GM19239 (cell line): Measurements from ENCODE around the gene SQSTM1.
"Not testable (repeated sequence)": the region's sequence is repeated elsewhere in the genome, so short reads cannot be mapped to it uniquely, and the experiment has no call there.

Source experiments
- DNase-seq: peaks from one replicate; pipeline ENCODE4 v3.0.0; 2011; ENCODE audit warnings: low spot score; ENCODE audit not compliant: insufficient read length
- FAIRE-seq: peaks from 2 replicates; lab custom pipeline; 2011; peaks lifted over from hg19 to GRCh38; lab: Jason Lieb, UNC

Gene SQSTM1

DNA sequence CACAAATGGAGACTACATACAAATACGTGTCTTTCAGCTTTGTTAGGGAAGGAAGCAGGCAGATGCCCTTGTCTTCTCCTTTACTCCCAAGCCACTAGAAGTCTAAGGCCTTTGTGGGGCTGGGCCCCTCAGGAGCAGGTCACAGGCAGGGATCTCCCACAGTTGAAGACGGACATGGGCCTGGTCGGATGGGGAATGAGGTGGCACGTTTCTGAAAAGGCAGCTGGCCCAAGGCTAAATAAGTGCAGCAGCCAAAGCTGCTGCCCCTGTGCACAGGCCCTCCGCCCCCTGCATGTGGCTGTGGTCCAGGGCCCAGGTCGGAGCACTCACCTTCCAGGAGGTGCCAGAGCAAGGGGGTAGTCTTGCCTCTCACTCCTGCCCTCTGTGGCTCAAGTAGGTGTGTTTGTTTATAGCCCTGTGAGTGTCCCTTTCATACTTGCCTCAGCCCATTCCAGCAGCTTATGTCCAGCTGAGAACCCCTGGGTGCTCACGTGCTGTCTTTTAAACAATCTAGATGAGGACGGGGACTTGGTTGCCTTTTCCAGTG is 1.8 kb downstream of the SQSTM1 start:
- FAIRE-seq (no peak), DNase-seq (no peak)

DNA sequence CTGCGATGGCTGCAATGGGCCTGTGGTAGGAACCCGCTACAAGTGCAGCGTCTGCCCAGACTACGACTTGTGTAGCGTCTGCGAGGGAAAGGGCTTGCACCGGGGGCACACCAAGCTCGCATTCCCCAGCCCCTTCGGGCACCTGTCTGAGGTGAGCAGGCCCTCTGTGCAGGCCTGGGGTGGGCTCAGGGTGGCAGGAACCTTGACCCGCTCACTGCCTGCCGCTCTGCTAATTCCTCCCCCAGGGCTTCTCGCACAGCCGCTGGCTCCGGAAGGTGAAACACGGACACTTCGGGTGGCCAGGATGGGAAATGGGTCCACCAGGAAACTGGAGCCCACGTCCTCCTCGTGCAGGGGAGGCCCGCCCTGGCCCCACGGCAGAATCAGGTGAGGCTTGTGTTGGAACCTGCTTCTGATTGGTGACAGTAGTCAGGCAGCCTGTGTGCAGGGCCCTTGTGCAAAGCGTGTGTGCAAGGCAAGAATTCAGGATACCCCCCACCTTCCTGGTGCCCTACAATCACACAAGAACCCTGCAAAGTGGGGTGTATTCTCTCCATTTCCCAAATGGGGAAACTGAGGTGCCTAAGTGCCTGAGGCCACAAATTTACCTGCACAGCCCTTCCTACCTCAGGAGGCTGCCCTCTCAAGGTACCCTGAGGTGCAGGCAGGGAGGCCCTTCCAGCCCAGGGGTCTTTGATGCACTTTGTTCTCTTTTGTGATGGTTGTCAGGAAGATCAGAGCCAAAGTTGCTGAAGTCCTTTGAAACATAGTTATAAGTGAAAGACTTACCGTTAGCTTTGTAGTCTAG is 3.4 kb downstream of the SQSTM1 start:
- FAIRE-seq (no peak), DNase-seq (no peak)

DNA sequence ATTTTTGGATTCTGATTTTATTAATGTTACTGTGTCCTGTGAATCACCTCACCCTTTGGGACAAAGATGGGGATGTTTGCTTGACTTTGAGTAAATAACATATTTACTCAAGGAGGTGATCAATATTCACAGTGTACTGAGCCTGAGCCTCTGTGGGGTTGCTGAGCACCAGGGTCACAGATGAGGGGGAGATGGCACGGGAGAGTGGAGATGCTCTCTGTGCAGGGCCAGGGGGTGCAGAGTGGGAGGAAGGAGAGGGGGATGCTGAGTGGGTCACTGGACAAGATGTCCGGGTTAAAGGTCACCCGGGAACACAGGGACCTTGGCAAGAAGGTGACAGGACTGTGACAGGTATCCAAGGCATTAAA is 4.0 kb downstream of the SQSTM1 start:
- DNase-seq (no peak), FAIRE-seq (no peak)

GRCh38 chr5:179825655-179826182 is 5.0 kb downstream of the SQSTM1 start:
- FAIRE-seq, result no peak
- no peak for DNase-seq

GRCh38 chr5:179827680-179828079 is 7.0 kb downstream of the SQSTM1 start:
- DNase-seq, result no peak

DNA sequence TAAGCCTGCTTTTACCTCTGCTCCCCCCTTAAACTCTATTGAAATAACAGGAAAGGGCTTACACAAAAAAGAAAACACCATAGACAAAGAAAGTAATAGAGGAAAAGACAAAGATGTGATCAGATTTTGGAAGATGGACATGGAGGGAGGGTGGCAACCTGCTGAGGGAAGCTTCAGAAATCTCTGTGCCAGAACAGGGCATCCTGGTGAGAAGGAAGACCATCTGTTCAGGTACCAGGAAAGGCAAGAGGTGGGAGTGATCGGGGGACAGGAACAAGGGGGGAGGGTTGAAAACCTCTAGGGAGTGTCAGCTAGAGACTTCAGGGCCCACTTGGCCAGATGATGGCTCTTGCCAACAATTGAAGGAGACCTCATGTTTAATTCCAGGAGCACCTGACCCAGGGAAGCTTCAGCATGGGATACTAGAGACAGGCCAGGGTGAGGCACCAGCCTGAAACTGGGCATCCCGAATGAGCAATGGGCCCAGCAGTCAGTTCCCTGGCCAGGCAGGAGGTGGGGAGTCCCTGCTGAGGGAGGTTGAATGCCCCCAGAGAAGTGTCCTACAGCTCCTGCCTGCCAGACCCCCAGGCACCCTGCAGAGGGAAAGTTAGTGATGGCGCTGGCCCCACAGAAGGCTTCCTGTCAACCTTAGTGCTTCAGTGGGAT is 8.2 kb downstream of the SQSTM1 start:
- FAIRE-seq, result no peak
- no peak for DNase-seq

More at GRCh38 chr5:179827680-179828079, 7.0 kb downstream of the SQSTM1 start:
- FAIRE-seq, result no peak

DNA sequence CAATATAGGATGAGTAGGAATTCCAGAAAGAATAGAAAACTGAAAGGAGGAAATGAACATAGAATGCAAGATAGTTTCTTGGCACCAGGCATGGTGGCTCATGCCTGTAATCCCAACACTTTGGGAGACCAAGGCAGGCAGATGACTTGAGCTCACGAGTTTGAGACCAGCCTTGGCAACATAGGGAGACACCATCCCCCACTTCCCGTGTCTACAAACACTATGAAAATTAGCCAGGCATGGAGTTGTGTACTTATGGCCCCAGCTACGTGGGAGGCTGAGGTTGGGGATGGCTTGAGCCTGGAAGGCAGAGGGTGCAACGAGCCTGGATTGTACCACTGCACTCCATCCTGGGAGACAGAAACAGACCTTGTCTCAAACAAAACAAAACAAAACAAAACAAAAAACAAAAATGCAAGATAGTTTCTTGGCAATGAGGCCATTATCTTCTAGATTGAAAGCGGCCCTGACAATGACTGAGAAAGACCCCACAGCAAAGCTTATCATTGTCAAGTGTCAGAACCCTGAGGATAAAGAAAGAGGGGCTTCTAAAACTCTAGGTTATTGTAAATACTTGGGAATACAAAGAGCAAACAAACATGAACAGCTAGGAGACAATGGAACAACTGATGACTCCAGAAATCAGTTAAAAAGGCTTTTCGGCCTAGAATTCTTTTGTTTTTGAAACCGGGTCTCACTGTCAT is 9.2 kb downstream of the SQSTM1 start:
- FAIRE-seq (no peak), DNase-seq (no peak)

- no peak for DNase-seq
- no peak for FAIRE-seq
Measured at GRCh38 chr5:179830818-179831468, 10.2 kb downstream of the SQSTM1 start.

DNA sequence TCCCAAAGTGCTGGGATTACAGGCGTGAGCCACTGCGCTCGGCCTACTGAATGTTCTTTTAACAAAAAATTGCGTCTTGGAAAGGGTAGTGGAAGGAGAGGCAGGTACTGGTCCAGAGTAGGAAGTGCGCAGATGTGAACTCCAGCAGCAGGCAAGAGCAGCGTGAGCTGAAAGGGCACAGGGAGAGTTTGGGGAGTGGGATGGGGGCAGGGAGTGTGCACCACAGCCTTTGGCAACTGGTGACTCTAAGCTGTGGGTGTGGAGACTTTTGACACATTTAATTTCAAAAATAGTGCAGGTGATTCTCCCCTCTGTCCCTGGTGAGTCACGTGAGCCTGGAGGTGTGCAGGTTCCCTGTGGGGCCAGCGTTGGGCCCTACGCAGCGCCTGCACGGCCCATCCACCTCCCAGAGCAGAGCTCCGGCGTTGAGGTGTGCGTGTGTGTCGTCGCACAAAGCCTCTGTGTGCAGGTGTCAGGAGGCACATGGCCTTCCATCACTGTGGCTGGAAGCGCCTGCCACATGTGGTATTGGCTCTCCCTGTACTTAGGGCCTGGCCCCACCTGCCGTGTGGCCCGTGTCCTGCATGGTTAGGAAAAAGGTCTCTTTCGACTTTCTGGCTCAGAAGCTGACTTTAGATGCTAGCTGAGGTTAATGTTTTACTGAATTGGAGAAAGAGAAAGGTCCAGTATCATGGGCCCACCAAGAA is 11.5 kb downstream of the SQSTM1 start:
- DNase-seq, result no peak
- FAIRE-seq, result no peak

DNA sequence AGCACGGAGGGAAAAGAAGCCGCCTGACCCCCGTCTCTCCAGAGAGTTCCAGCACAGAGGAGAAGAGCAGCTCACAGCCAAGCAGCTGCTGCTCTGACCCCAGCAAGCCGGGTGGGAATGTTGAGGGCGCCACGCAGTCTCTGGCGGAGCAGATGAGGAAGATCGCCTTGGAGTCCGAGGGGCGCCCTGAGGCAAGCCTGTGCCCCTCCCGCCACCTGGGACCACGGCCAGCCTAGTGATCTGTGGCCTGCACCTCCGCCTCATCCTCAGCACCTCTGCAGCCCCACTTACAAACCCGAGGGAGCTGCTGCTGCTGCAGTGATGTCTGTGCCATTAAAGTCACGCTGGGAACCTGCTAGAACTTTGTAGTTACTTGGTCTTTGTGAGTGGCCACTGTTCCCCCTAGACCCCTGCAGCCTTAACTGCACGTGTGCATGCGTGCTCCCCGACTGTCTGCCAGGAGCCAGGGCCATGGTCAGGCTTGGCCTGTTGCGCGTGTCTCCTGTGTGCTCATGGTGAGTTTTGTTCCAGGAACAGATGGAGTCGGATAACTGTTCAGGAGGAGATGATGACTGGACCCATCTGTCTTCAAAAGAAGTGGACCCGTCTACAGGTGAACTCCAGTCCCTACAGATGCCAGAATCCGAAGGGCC is 12.5 kb downstream of the SQSTM1 start:
- DNase-seq, result no peak

DNA sequence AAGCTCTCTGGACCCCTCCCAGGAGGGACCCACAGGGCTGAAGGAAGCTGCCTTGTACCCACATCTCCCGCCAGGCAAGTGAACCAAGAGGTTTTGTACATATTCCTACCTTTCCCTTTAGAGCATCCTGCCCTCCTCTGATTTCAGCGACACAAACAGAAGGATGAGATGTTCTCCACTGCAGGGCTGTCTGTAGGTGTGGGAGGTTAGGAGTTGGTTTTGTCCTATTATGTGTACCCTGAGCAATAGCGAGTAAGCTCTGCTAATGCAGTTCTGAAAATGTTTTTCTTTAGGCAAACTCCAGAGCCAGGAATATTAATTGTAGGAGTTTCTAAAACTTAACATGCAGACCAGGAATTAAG is 13.0 kb downstream of the SQSTM1 start:
- DNase-seq (no peak), FAIRE-seq (no peak)

More for the DNA sequence above, 12.5 kb downstream of the SQSTM1 start:
- FAIRE-seq, result no peak

- no peak for FAIRE-seq
- no peak for DNase-seq
Measured at GRCh38 chr5:179834120-179834519, 13.4 kb downstream of the SQSTM1 start.

- not testable (repeated sequence) for DNase-seq, FAIRE-seq
Measured at GRCh38 chr5:179834871-179835270, 14.2 kb downstream of the SQSTM1 start.

GRCh38 chr5:179836225-179837019 is 15.7 kb downstream of the SQSTM1 start:
- FAIRE-seq (peak; percentile 28), DNase-seq (no peak)

- DNase-seq (no peak), FAIRE-seq (no peak)
Measured at GRCh38 chr5:179837076-179838011, 16.6 kb downstream of the SQSTM1 start.

DNA sequence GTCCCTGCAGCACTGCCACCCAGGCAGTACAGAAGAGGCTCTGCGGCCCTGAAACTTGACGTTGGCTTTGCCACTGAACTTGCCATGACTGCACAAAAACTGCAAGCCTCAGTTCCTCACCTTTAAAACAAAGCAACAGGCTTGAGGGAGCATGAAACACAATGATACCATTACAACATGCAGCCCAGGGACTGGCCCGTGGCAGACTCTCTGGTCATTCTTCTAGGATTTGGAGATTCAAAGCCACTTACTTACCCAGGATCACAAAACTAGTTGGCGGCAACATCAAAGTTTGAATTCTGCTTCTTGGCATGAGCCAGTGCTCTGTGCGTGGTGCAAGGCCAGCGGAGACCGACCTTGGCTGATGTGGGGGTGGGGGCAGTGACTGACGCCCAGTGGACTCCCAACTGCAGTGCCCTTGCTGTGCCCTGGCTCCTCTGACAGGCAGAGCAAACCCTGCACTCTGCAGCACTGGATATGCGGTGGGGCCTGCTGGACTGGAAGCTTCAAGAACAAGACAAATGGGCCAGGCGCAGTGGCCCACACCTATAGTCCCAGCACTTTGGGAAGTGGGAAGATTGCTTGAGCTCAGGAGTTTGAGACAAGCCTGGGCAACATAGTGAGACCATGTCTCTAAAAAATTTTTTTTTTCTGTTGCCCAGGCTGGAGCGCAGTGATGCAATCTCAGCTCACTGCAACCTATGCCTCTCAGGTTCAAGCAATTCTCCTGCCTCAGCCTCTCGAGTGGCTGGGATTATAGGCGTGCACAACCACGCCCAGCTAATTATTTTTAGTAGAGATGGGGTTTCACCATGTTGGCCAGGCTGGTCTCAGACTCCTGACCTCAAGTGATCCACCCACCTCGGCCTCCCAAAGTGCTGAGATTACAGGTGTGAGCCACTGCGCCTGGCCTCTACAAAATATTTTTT is 18.9 kb downstream of the SQSTM1 start:
- FAIRE-seq (no peak), DNase-seq (no peak)
